ENCODE measurements around the gene SUMO4. TPM values are rescaled to one million over a fixed set of nuclear protein-coding genes. Genes with fewer than 3 reads are reported as not detected.

Gene SUMO4
- total RNA-seq, 1 donor from 2014 or later: 4.2 TPM

DNA sequence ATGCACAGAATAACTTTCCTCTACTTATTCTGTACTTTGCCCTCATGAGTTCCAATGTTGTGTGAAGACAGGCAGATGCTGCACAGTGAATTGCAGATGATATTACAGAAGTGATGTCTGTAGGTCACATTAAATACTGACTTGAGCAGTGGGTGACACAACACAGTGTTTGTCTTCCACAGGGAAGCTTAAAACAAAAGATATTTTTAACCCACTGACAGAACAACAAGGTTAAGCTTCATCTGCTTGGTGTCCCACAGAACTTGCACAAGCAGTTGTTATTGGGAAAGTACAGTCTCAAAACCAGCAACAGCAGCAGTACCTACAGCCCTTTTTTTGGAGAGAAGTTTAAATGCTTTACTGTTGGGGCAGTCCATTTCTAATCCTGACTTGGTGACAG lies 10.5 kb downstream of the SUMO4 start:
- Mint-ChIP-seq H3K27me3 (ENCODE audit: low read depth) (no peaks in the 10 kb centered on the region), H3K4me1 (no peaks in the 10 kb centered on the region), H3K27ac (no peak overlapping the region), H3K9me3 (peaks cover 9% of the 10 kb centered on the region), H3K4me3 (no peak overlapping the region), H3K36me3 (peaks cover 34% of the 10 kb centered on the region)
- DNase-seq (ENCODE audit: low spot score in 2 of 2, unreplicated experiment in 2 of 2): no peak
- TF ChIP-seq, protein P1, sequence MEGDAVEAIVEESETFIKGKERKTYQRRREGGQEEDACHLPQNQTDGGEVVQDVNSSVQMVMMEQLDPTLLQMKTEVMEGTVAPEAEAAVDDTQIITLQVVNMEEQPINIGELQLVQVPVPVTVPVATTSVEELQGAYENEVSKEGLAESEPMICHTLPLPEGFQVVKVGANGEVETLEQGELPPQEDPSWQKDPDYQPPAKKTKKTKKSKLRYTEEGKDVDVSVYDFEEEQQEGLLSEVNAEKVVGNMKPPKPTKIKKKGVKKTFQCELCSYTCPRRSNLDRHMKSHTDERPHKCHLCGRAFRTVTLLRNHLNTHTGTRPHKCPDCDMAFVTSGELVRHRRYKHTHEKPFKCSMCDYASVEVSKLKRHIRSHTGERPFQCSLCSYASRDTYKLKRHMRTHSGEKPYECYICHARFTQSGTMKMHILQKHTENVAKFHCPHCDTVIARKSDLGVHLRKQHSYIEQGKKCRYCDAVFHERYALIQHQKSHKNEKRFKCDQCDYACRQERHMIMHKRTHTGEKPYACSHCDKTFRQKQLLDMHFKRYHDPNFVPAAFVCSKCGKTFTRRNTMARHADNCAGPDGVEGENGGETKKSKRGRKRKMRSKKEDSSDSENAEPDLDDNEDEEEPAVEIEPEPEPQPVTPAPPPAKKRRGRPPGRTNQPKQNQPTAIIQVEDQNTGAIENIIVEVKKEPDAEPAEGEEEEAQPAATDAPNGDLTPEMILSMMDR (IDR thresholded peaks at IDR 0.05; ENCODE audit: unreplicated experiment): no peak

DNA sequence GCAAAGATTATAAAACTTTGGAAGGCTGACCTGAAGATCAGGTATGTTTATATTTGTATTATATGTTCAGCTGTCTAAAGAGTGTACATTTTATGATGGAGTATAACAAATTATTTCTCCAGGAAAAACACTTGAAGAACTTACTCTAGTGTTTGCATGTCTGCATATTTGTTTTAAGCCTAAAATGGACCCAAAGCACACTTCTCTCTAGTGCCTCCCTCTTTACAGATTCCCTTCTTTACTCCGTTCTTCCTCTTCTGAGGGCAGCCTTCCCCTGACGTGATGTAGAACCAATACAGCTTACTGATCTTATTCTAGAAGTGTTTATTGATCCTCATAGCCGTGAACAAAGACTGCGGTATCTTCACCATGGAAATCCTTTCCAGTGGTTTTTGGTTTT lies 13.9 kb downstream of the SUMO4 start:
- TF ChIP-seq, protein P1 (IDR thresholded peaks at IDR 0.05; ENCODE audit: unreplicated experiment): no peak
- no peak for DNase-seq (ENCODE audit: low spot score in 2 of 2, unreplicated experiment in 2 of 2)
- Mint-ChIP-seq H3K4me1 (no peaks in the 10 kb centered on the region), H3K27ac (no peak overlapping the region), H3K4me3 (no peak overlapping the region), H3K36me3 (peaks cover 38% of the 10 kb centered on the region), H3K27me3 (ENCODE audit: low read depth) (no peaks in the 10 kb centered on the region), H3K9me3 (peaks cover 24% of the 10 kb centered on the region)

DNA sequence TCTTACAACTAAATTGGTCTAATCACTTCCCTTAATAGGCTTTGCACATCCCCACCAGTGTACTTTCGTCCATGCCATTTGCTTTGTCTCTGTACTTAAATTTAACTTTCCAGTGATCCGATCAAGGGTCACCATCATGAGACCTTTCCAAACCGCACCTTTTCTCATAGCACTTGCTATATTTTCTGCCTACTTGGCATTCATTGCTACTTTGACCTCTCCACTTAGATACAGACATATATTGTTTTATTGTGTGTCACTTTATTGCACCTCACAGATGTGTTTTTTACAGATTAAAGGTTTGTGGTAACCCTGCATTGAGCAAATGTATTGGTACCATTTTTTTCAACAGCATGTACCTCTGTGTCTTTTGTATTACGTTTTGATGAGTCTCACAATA lies 14.8 kb downstream of the SUMO4 start:
- no peak for DNase-seq (ENCODE audit: low spot score in 2 of 2, unreplicated experiment in 2 of 2)
- TF ChIP-seq, protein P1 (IDR thresholded peaks at IDR 0.05; ENCODE audit: unreplicated experiment): no peak
- peaks cover 24% of the 10 kb centered on the region for H3K9me3 Mint-ChIP-seq
- H3K36me3 Mint-ChIP-seq: peaks cover 34% of the 10 kb centered on the region
- no peak overlapping the region for H3K27ac Mint-ChIP-seq
- no peak overlapping the region for H3K4me3 Mint-ChIP-seq
- H3K4me1 Mint-ChIP-seq: no peaks in the 10 kb centered on the region
- H3K27me3 Mint-ChIP-seq (ENCODE audit: low read depth): no peaks in the 10 kb centered on the region

DNA sequence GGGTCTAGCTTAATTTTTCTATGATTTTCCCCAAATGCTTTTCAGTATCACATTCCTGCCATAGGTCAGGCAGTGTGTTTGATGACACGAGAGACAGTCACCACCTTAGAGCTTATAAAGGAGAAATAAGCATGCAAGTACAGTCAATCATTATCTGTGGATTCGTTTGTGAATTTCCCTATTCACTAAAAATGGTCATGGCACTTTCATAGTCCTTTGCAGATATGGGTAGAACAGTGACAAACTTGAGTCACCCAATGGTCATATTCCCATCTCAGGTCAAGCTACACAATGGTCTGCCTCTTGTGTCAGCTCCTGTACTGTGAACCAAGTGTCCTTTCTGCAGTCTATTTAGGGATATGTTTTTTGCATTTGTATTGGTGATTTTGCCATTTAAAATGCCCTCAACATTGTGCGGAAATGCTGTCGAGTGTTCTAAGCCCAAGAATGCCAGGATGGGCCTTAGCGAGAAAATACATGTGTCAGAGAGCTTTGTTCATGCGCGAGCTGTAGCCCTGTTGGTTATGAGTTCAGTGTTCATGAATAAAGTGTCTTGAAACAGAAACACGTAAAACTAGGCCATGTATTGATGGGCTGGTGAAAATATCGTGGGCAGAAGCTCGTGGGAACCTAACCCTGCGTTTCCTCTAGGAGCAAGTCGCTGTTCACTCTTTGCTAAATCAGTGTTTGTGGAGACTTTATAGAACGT lies 19.8 kb downstream of the SUMO4 start:
- H3K4me1 Mint-ChIP-seq: peaks cover 5% of the 10 kb centered on the region
- DNase-seq (ENCODE audit: low spot score in 2 of 2, unreplicated experiment in 2 of 2): no peak
- TF ChIP-seq, protein P1 (IDR thresholded peaks at IDR 0.05; ENCODE audit: unreplicated experiment): no peak
- peaks cover 15% of the 10 kb centered on the region for H3K36me3 Mint-ChIP-seq
- H3K9me3 Mint-ChIP-seq: peaks cover 20% of the 10 kb centered on the region
- H3K4me3 Mint-ChIP-seq: no peak overlapping the region
- no peak overlapping the region for H3K27ac Mint-ChIP-seq
- no peaks in the 10 kb centered on the region for H3K27me3 Mint-ChIP-seq (ENCODE audit: low read depth)

DNA sequence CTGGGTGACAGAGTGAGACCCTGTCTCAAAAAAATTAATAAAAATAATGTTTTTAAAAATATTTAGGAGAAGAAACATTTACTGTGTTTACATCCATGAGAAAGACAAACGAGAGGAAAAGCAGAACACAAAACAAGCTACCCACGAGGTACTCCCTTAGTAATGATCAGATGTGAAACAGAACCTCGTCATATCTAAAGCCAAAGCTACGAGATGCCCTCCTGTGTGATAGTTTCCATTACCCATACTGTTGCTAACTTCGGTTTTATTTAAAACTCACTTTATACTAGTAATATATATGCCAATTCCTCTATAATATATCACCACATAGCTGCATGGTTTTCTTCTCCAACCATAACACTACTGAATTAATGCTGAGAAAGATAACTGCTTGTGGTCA lies 21.1 kb downstream of the SUMO4 start:
- peaks cover 5% of the 10 kb centered on the region for H3K36me3 Mint-ChIP-seq
- H3K27ac Mint-ChIP-seq: no peak overlapping the region
- H3K9me3 Mint-ChIP-seq: peaks cover 10% of the 10 kb centered on the region
- TF ChIP-seq, protein P1 (IDR thresholded peaks at IDR 0.05; ENCODE audit: unreplicated experiment): no peak
- H3K4me1 Mint-ChIP-seq: peaks cover 5% of the 10 kb centered on the region
- no peak for DNase-seq (ENCODE audit: low spot score in 2 of 2, unreplicated experiment in 2 of 2)
- no peak overlapping the region for H3K4me3 Mint-ChIP-seq
- no peaks in the 10 kb centered on the region for H3K27me3 Mint-ChIP-seq (ENCODE audit: low read depth)

All from mesothelial cell of epicardium (in vitro differentiated cells).